Ascending aorta (tissue), 2 donors: ENCODE results near the gene CDK14. TPM values are rescaled to one million over a fixed set of nuclear protein-coding genes. Genes with fewer than 3 reads are reported as not detected.

ENCODE experiments used
- DNase-seq, 2 donors: peaks; one replicate each; pipeline ENCODE4 v3.0.0-alpha.2; 2019; ENCODE audit warnings: low spot score in 2 of 2
- H3K27ac ChIP-seq, 2 donors: fragments of 200-600 bp; sonication (generic); one replicate each; pipeline ENCODE4 v1.5.1; 2016 to 2017; ENCODE audit warnings: mild to moderate bottlenecking in 1 of 2
- H3K27me3 ChIP-seq: fragments of 200-600 bp; sonication (generic); one replicate; pipeline ENCODE4 v1.5.1; 2017
- H3K36me3 ChIP-seq, 2 donors: fragments of 200-600 bp; sonication (generic); one replicate each; pipeline ENCODE4 v1.5.1; 2016
- H3K4me1 ChIP-seq, 2 donors: fragments of 200-600 bp; sonication (generic); one replicate each; pipeline ENCODE4 v1.5.1; 2016 to 2017; ENCODE audit warnings: mild to moderate bottlenecking in 1 of 2
- H3K4me3 ChIP-seq, 2 donors: fragments of 200-600 bp; sonication (generic); one replicate each; pipeline ENCODE4 v1.5.1; 2016 to 2017; ENCODE audit warnings: mild to moderate bottlenecking in 1 of 2
- H3K9me3 ChIP-seq, 2 donors: fragments of 200-600 bp; sonication (generic); one replicate each; pipeline ENCODE4 v1.5.1; 2016
- CTCF ChIP-seq, 3 experiments: fragments of 200-600 bp in 2 of 3; fragments of 450-650 bp in 1 of 3; sonication (generic) in 2 of 3; IDR thresholded peaks; one replicate each; pipeline ENCODE4 v1.5.1; 2016 to 2019; ENCODE audit warnings: antibody characterized with exemption in 3 of 3, mild to moderate bottlenecking in 1 of 3, moderate library complexity in 1 of 3
- intact Hi-C: fragments of 100-400 bp; cut with DNase I; formaldehyde crosslinking; loops from one replicate; pipeline ENCODE4 v1.15.1; 2023
- total RNA-seq: library from RNA; depleted of rRNA; stranded (reverse); fragments of >200 nt; gene quantifications from one replicate; pipeline ENCODE4 v1.1.0, GENCODE V29; 2016

Gene CDK14
- total RNA-seq, 1 donor from 2014 or later = 5.1 TPM

GRCh38 chr7:91181949-91182348, 585.8 kb downstream of the CDK14 start:
- no peak overlapping the region for H3K4me3 ChIP-seq
- no peak overlapping the region for H3K27ac ChIP-seq
- DNase-seq = no peak
- no peaks in the 10 kb centered on the region for H3K36me3 ChIP-seq
- H3K9me3 ChIP-seq = no peaks in the 10 kb centered on the region
- TF ChIP-seq CTCF (IDR thresholded peaks at IDR 0.05) = no peak
- H3K27me3 ChIP-seq = no peaks in the 10 kb centered on the region
- intact Hi-C loops = no loop called here
- H3K4me1 ChIP-seq = no peaks in the 10 kb centered on the region

- no peaks in the 10 kb centered on the region for H3K4me1 ChIP-seq
- H3K27me3 ChIP-seq = no peaks in the 10 kb centered on the region
- no peak for DNase-seq
- no peak for TF ChIP-seq CTCF (IDR thresholded peaks at IDR 0.05)
- H3K27ac ChIP-seq = no peak overlapping the region
- H3K36me3 ChIP-seq = no peaks in the 10 kb centered on the region
- intact Hi-C loops = no loop called here
- H3K9me3 ChIP-seq = no peaks in the 10 kb centered on the region
- H3K4me3 ChIP-seq = no peak overlapping the region
These were observed 587.0 kb downstream of the CDK14 start for GRCh38 chr7:91182819-91183764.

- DNase-seq = no peak
- no peak overlapping the region for H3K4me3 ChIP-seq
- no peak overlapping the region for H3K27ac ChIP-seq
- H3K36me3 ChIP-seq = no peaks in the 10 kb centered on the region
- TF ChIP-seq CTCF (IDR thresholded peaks at IDR 0.05) = no peak
- H3K4me1 ChIP-seq = no peaks in the 10 kb centered on the region
- no peaks in the 10 kb centered on the region for H3K27me3 ChIP-seq
- intact Hi-C loops = no loop called here
- no peaks in the 10 kb centered on the region for H3K9me3 ChIP-seq
These were observed 589.6 kb downstream of the CDK14 start for GRCh38 chr7:91185771-91186170.

GRCh38 chr7:91187061-91187460, 590.9 kb downstream of the CDK14 start:
- Histone ChIP-seq H3K27ac (no peak overlapping the region), H3K4me3 (no peak overlapping the region), H3K9me3 (no peaks in the 10 kb centered on the region), H3K36me3 (no peaks in the 10 kb centered on the region), H3K4me1 (no peaks in the 10 kb centered on the region), H3K27me3 (no peaks in the 10 kb centered on the region)
- no peak for DNase-seq
- intact Hi-C loops = no loop called here
- no peak for TF ChIP-seq CTCF (IDR thresholded peaks at IDR 0.05)

GRCh38 chr7:91191771-91192170, 595.6 kb downstream of the CDK14 start:
- DNase-seq = no peak
- no peak for TF ChIP-seq CTCF (IDR thresholded peaks at IDR 0.05)
- H3K27me3 ChIP-seq = no peaks in the 10 kb centered on the region
- intact Hi-C loops = no loop called here
- no peak overlapping the region for H3K4me3 ChIP-seq
- no peak overlapping the region for H3K27ac ChIP-seq
- no peaks in the 10 kb centered on the region for H3K36me3 ChIP-seq
- H3K9me3 ChIP-seq = no peaks in the 10 kb centered on the region
- peaks cover 0 to 2% of the 10 kb centered on the region in 2 donors for H3K4me1 ChIP-seq
